HG03378 (cell line): ENCODE results near the gene FGF3.
"Not testable (repeated sequence)": the region's sequence is repeated elsewhere in the genome, so short reads cannot be mapped to it uniquely, and the experiment has no call there.

ENCODE experiments used
- ATAC-seq: cut with Tn5 transposase; IDR thresholded peaks from one replicate; pipeline ENCODE4 v1.9.1; 2021; ENCODE audit warnings: mild to moderate bottlenecking, moderate library complexity; ENCODE audit not compliant: unreplicated experiment

Gene FGF3

DNA sequence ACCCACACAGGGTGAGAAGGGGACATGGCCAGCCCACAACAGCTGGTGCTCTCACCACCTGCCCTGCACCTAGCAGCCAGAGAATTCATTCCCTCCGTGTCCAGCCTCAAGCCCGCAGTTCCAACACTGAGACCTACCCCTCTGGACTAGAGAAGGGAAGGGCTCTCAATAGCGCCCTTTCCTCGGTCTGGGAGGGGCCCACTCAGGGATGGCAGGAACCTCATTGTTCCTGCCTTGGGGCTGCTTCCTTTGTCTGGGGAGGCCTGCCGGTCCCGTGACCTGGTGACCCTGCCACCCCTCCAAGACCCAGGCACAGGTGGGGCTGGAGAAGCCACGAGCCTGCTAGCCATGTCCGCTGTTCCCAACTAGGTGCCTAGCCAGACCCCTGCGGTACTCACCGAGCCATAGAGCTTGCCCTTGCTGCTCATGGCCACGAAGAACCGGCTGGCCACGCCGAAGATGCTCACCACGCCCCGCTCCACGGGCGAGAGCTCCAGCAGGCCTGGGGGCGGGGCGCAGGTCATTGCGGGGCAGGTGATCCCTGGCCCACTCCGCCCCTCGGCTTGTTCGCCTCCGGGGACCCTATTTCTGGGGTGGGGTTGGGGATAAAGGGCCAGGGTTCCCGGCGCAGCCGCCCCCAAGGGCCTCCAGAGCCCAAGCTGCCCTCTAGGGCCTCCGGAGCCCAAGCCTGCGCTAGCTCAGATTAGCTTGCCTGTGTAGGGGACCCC is 45.4 kb downstream of the FGF3 start:
- ATAC-seq: no peak

DNA sequence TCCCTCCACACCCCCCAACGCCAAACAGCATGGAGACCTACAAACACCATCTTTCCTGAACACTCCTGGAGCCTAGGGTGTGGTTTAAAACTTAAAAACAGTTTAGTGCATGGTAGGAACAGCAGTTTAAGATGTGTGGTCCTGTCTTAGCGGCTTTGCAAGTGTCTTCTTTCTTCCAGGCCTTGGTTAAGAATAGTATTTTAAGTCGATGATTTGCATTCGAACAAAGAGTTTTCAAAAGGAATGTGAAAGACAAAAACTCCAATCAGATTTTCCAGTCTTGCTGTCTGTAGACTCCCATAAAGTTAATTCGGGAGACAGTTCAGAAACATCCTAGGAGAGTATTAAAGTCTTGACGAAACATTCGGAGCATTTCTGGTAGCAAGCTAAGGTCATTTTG is 47.8 kb downstream of the FGF3 start:
- no peak for ATAC-seq

DNA sequence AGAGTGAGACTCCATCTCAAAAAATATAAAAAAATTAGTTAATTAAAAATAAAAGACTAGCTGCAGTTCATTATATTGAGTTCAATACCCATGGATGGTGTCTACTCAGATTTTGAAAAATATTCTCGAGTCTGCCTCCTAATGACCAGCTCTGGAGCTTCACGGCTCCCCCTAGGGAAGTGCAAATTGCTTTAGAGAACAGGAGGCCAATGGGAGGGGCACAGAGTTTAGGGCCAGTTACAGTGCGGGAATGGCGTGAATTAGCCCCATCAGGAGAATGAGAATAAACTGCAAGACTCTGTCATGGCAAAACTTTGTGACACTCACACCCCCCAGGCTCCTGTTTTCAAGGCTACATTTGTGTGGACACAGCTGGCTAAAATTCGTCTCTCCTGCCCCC is 48.7 kb downstream of the FGF3 start:
- ATAC-seq: no peak

DNA sequence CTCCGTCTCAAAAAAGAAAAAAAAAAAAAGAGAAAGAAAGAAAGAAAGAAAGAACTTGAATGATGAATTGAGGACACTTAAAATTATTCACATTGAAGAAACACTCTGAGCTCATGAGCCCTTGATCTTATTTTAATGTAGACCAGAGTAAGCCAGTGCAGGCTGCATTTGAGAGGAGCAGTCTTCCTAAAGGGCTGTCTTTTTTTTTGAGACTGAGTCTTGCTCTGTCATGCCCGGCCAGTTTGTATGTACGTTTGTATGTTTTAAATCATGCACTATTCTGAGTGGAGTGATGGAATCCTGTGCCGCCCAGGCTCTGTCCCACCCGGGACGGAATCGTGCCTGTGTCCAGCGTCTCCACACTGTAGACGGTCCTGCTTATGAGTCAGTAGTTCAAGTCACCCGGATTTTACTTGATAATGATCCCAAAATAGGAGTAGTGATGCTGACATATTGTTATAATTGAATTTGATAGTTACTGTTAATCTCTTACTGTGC is 53.7 kb downstream of the FGF3 start:
- ATAC-seq: no peak

DNA sequence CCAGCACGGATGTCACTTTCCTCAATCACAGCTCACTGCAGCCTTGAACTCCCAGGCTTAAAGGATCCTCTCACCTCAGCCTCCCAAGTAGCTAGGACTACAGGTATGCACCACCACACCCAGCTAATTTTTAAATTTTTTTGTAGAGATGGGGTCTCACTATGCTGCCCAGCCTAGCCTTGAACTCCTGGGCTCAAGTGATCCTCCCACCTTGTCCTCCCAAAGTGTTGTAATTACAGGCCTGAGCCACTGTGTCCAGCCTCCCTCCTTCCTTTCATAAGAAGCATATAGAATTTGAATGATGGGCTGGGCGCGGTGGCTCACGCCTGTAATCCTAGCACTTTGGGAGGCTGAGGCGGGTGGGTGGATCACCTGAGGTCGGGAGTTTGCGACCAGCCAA is 54.3 kb downstream of the FGF3 start:
- not testable (repeated sequence) for ATAC-seq

DNA sequence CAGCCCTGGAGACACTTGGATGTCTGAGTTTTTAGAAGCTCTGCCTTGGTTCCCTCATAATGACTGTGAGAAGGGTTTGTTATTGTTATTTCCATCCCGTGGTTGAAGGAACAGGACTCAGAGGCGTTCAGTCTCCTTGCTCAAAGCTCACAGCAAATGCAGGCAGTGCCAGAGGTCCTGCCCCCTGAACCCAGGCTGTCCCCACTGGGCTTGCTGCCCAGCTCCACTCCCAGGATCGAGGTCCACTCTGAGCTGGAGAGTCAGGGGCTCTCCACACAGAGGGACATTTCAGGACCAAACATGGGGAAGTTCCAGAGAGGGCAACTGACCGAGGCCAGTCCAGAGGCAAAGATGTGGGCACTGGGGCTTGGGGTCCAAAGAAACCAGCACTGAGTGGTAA is 58.9 kb downstream of the FGF3 start:
- no peak for ATAC-seq
